K562 (cell line): Measurements from ENCODE around the gene GUK1. TPM values are rescaled to one million over a fixed set of nuclear protein-coding genes. Genes with fewer than 3 reads are reported as not detected.
A peak's percentile ranks its signal among the peaks of the same experiment; 100 is the strongest.

Source experiments
- ATAC-seq: fragments of 200-7000 bp; cut with Tn5 transposase; 3 replicates; pipeline ENCODE4 v1.9.1; 2020; ENCODE audit warnings: moderate library complexity
- BruUV-seq: library from RNA; stranded (reverse); fragments of 400-500 nt; replicated peaks from 2 replicates; lab custom pipeline; 2021; lab: Mats Ljungman, UMichigan
- CTCF ChIA-PET: fragments of 300-600 bp; formaldehyde crosslinking; extraction: SDS; loops from one replicate; lab custom pipeline; 2021; ENCODE audit warnings: low intra/inter-chr PET ratio; lab: Yijun Ruan, JAX
- POLR2A ChIA-PET: fragments of 300-600, 350-650 bp; sonication (Branson Sonifier 250); formaldehyde crosslinking; extraction: SDS; loops from one replicate; lab custom pipeline; 2021; ENCODE audit warnings: antibody characterized with exemption, inconsistent platforms; lab: Yijun Ruan, JAX
- DNase-seq, 4 experiments: peaks; one replicate each; pipeline versions ENCODE4 v3.0.0 to v3.0.0-alpha.2; 2011 to 2018; ENCODE audit warnings: low spot score in 3 of 4, mixed read lengths in 3 of 4; ENCODE audit errors: extremely low read depth in 1 of 4
- FAIRE-seq: peaks from 2 replicates; lab custom pipeline; 2011; peaks lifted over from hg19 to GRCh38; lab: Jason Lieb, UNC
- H2AFZ ChIP-seq: 2 replicates; pipeline ENCODE4 v1.6.0; 2011; ENCODE audit warnings: low read depth, low read length, control low read depth, inconsistent platforms
- H3K27ac ChIP-seq: fragments of 200-600 bp; 3 replicates; pipeline ENCODE4 v1.8.0; 2011; ENCODE audit warnings: low read depth, mild to moderate bottlenecking, control low read depth, inconsistent platforms, low read length, moderate library complexity, mixed read lengths; ENCODE audit errors: extremely low read depth
- H3K27me3 ChIP-seq, 2 experiments: fragments of 300-600 bp in 1 of 2; 2 replicates in 1 of 2; 3 replicates in 1 of 2; pipeline versions ENCODE4 v1.6.0 to v1.8.0; 2011; ENCODE audit warnings: inconsistent platforms in 2 of 2, low read length in 2 of 2, mild to moderate bottlenecking in 1 of 2, mixed read lengths in 1 of 2, moderate library complexity in 1 of 2; ENCODE audit not compliant: control insufficient read depth in 2 of 2, insufficient read depth in 2 of 2
- H3K36me3 ChIP-seq: fragments of 300-600 bp; 3 replicates; pipeline ENCODE4 v1.8.0; 2011; ENCODE audit warnings: mild to moderate bottlenecking, low read length, inconsistent platforms; ENCODE audit not compliant: control insufficient read depth, insufficient read depth
- H3K4me1 ChIP-seq, 2 experiments: fragments of 200-600 bp in 1 of 2; replicated peaks in 1 of 2; 2 replicates in 1 of 2; 3 replicates in 1 of 2; pipeline versions ENCODE4 v1.5.1 to v1.8.0; 2011; ENCODE audit warnings: inconsistent platforms in 2 of 2, low read length in 2 of 2, mild to moderate bottlenecking in 1 of 2, mixed read lengths in 1 of 2, moderate library complexity in 1 of 2; ENCODE audit not compliant: control insufficient read depth in 2 of 2, insufficient read depth in 2 of 2
- H3K4me2 ChIP-seq: 2 replicates; pipeline ENCODE4 v1.6.1; 2011; ENCODE audit warnings: low read length, control low read depth, inconsistent platforms, mixed read lengths; ENCODE audit not compliant: insufficient read depth
- H3K4me3 ChIP-seq: fragments of 200-600 bp; sonication (generic), shearing (Covaris generic); 2 replicates; pipeline ENCODE4 v1.5.1; 2016; ENCODE audit warnings: control low read depth, inconsistent platforms
- H3K79me2 ChIP-seq: fragments of 200-600 bp; 3 replicates; pipeline ENCODE4 v1.8.0; 2011; ENCODE audit warnings: low read length, inconsistent platforms; ENCODE audit not compliant: control insufficient read depth, insufficient read depth
- H3K9ac ChIP-seq, 2 experiments: 2 replicates each; pipeline versions ENCODE4 v1.6.0 to v1.6.1; 2011; ENCODE audit warnings: low read depth in 2 of 2, low read length in 2 of 2, control low read depth in 1 of 2, inconsistent platforms in 1 of 2, mild to moderate bottlenecking in 1 of 2, mixed read lengths in 1 of 2; ENCODE audit not compliant: insufficient read depth in 1 of 2
- H3K9me1 ChIP-seq: one replicate; pipeline ENCODE4 v1.6.0; 2011; ENCODE audit warnings: inconsistent platforms, mild to moderate bottlenecking, low read length, moderate library complexity; ENCODE audit not compliant: control insufficient read depth, insufficient read depth
- H3K9me3 ChIP-seq: replicated peaks from 2 replicates; pipeline ENCODE4 v1.5.1; 2011; ENCODE audit warnings: low read depth, low read length, inconsistent platforms; ENCODE audit not compliant: control insufficient read depth, insufficient read depth
- H4K20me1 ChIP-seq: replicated peaks from 2 replicates; pipeline ENCODE4 v1.6.1; 2011; ENCODE audit warnings: low read length, inconsistent platforms, mixed read lengths; ENCODE audit not compliant: control insufficient read depth, insufficient read depth
- ATF4 ChIP-seq: fragments of 450-650 bp; formaldehyde crosslinking; IDR thresholded peaks from 2 replicates; pipeline ENCODE4 v1.4.0; 2022; ENCODE audit warnings: mild to moderate bottlenecking, moderate library complexity
- EGR1 ChIP-seq: fragments of 450-650 bp; conservative IDR thresholded peaks from 2 replicates; pipeline ENCODE4 v1.6.1; 2017; ENCODE audit warnings: mild to moderate bottlenecking
- EP300 ChIP-seq: IDR thresholded peaks from 2 replicates; pipeline ENCODE4 v1.6.1; 2012; ENCODE audit warnings: low read length, improper control_type of control experiment
- EZH2 ChIP-seq: IDR thresholded peaks from 2 replicates; pipeline ENCODE4 v1.6.1; 2012; ENCODE audit warnings: low read depth, mild to moderate bottlenecking, inconsistent platforms, low read length, borderline replicate concordance
- HNRNPUL1 ChIP-seq: fragments of 200-400 bp; formaldehyde crosslinking; IDR thresholded peaks from 2 replicates; pipeline ENCODE4 v1.6.1; 2017; ENCODE audit warnings: low read length
- KDM1A ChIP-seq, 2 experiments: fragments of 450-650 bp; IDR thresholded peaks; 2 replicates each; pipeline ENCODE4 v1.6.1; 2016; ENCODE audit warnings: mild to moderate bottlenecking in 2 of 2
- KDM5B ChIP-seq: fragments of 200-600 bp; sonication (generic); IDR thresholded peaks from 2 replicates; pipeline ENCODE4 v1.6.1; 2012; ENCODE audit warnings: low read depth, mild to moderate bottlenecking, moderate library complexity, low read length, control low read depth, inconsistent platforms; ENCODE audit not compliant: insufficient replicate concordance
- NFATC3 ChIP-seq: fragments of 450-650 bp; IDR thresholded peaks from 2 replicates; pipeline ENCODE4 v1.6.1; 2017; ENCODE audit warnings: mild to moderate bottlenecking
- NFE2 ChIP-seq: IDR thresholded peaks from 2 replicates; pipeline ENCODE4 v1.6.1; 2014; ENCODE audit warnings: antibody characterized with exemption, low read depth
- PHF21A ChIP-seq: fragments of 450-650 bp; IDR thresholded peaks from 2 replicates; pipeline ENCODE4 v1.6.1; 2017; ENCODE audit warnings: low read depth, borderline replicate concordance
- POLR2B ChIP-seq: fragments of 450-650 bp; IDR thresholded peaks from 2 replicates; pipeline ENCODE4 v1.6.1; 2018; ENCODE audit warnings: low read depth; ENCODE audit not compliant: partially characterized antibody
- SREBF1 ChIP-seq: fragments of 150-350 bp; IDR thresholded peaks from 2 replicates; pipeline ENCODE4 v1.6.1; 2014; ENCODE audit warnings: antibody characterized with exemption, low read depth, low read length, borderline replicate concordance
- ZBTB1 ChIP-seq: sonication (generic); formaldehyde crosslinking; IDR thresholded peaks from 2 replicates; pipeline ENCODE4 v1.8.1; 2023; ENCODE audit warnings: missing genetic modification reagents, low read depth, mild to moderate bottlenecking, borderline replicate concordance
- ZBTB49 ChIP-seq: sonication (generic); formaldehyde crosslinking; IDR thresholded peaks from 2 replicates; pipeline ENCODE4 v1.8.0; 2022; ENCODE audit warnings: missing genetic modification reagents, mild to moderate bottlenecking, borderline replicate concordance
- ZSCAN29 ChIP-seq: fragments of 450-650 bp; IDR thresholded peaks from 2 replicates; pipeline ENCODE4 v1.6.1; 2017
- WGBS: fragments of 100-300 bp; shearing (Covaris generic); methylation state at CpG from one replicate; pipeline ENCODE4 v1.1.6; 2016; ENCODE audit warnings: low coverage, mixed read lengths; ENCODE audit not compliant: insufficient coverage; ENCODE audit errors: missing lambda C conversion rate; 5-methylcytosine and 5-hydroxymethylcytosine counted together
- in situ Hi-C: fragments of 300-500 bp; cut with MboI; formaldehyde crosslinking; loops from 4 replicates; pipeline ENCODE4 v1.15.0; 2018; ENCODE audit warnings: inconsistent platforms, mixed read lengths
- intact Hi-C: fragments of 100-400 bp; cut with micrococcal nuclease; formaldehyde crosslinking; loops from 2 replicates; pipeline ENCODE4 v1.14.2; 2022
- polyA plus RNA-seq, 8 experiments: library from polyadenylated mRNA; depleted of rRNA in 4 of 8; stranded (reverse) in 5 of 8; unstranded in 3 of 8; fragments of >200 nt; fragmentation: Nextera tagmentation in 2 of 8; fragmentation: Illumina TruSeq in 1 of 8; extraction: Ambion mirVana in 2 of 8; extraction: Trizol in 1 of 8; gene quantifications; 2 replicates each; pipeline versions ENCODE4 v1.2.1 to v1.2.3, GENCODE V29; 2011 to 2014; ENCODE audit warnings: inconsistent platforms in 1 of 8, missing spikeins in 1 of 8
- total RNA-seq, 7 experiments: library from RNA; depleted of rRNA in 6 of 7; stranded (reverse); fragments of >200 nt in 6 of 7; fragmentation: Illumina TruSeq in 2 of 7; extraction: Trizol in 2 of 7; gene quantifications; 2 replicates each; pipeline versions ENCODE4 v1.2.1 to v1.2.3, GENCODE V29; 2011 to 2021; ENCODE audit warnings: low replicate concordance in 1 of 7
- TF ChIP-seq, protein P1 (sequence below): sonication (generic); formaldehyde crosslinking; IDR thresholded peaks from 2 replicates; pipeline ENCODE4 v1.8.0; 2023; ENCODE audit warnings: mild to moderate bottlenecking, missing genetic modification reagents

Gene GUK1
- total and polyA plus RNA-seq, 9 of the 15 experiments (the other 6 are each of a cell fraction or from before 2014, with no cell fraction given), result 7.0 to 331 (median 132) TPM

- Histone ChIP-seq H3K79me2 (peaks cover 86% of the 10 kb centered on the region), H3K27me3 (no peaks in the 10 kb centered on the region), H3K36me3 (peaks cover 53% of the 10 kb centered on the region; the same call in 2 of the 3 replicates), H4K20me1 (peaks cover 68% of the 10 kb centered on the region), H3K9ac (peak overlapping the region in 1 of 2 experiments; percentile 86; a peak in 2 of 4 replicates), H3K9me3 (no peaks in the 10 kb centered on the region), H3K4me1 (peaks cover 57 to 90% of the 10 kb centered on the region in 2 experiments), H3K4me3 (no peak overlapping the region), H3K9me1 (peaks cover 24% of the 10 kb centered on the region), H2AFZ (no peak overlapping the region), H3K27ac (no peak overlapping the region), H3K4me2 (peak overlapping the region; percentile 74)
- 81% methylated on average over 12 of the region's 12 CpGs for whole genome bisulfite sequencing
- FAIRE-seq, result no peak
- no peak for DNase-seq
- no peak for ATAC-seq
- intact Hi-C loops, result no loop called here
- ChIA-PET CTCF (no interaction called here), POLR2A (interaction anchor here (0.6 to 6.0 kb wide), 10 partner anchors 8 to 314 kb away, joined by 3 to 47 read pairs (median 3); partner anchors contain the start of genes IBA57 and MRPL55)
- BruUV-seq, result no TSS peak
- in situ Hi-C loops, result no loop called here
- TF ChIP-seq ZSCAN29 (no peak), PHF21A (no peak), HNRNPUL1 (no peak), POLR2B (peak; percentile 31), ZBTB49 (CRISPR knock-in tag) (no peak), ZBTB1 (no peak), EGR1 (no peak), KDM5B (peak; percentile 36), SREBF1 (no peak), KDM1A (IDR thresholded peaks at IDR 0.05) (peak in 1 of 2 experiments; percentile 73; a peak in 1 of 4 replicates), EP300 (no peak), NFE2 (no peak), EZH2 (no peak), NFATC3 (no peak), ATF4 (no peak)
- TF ChIP-seq, protein P1, sequence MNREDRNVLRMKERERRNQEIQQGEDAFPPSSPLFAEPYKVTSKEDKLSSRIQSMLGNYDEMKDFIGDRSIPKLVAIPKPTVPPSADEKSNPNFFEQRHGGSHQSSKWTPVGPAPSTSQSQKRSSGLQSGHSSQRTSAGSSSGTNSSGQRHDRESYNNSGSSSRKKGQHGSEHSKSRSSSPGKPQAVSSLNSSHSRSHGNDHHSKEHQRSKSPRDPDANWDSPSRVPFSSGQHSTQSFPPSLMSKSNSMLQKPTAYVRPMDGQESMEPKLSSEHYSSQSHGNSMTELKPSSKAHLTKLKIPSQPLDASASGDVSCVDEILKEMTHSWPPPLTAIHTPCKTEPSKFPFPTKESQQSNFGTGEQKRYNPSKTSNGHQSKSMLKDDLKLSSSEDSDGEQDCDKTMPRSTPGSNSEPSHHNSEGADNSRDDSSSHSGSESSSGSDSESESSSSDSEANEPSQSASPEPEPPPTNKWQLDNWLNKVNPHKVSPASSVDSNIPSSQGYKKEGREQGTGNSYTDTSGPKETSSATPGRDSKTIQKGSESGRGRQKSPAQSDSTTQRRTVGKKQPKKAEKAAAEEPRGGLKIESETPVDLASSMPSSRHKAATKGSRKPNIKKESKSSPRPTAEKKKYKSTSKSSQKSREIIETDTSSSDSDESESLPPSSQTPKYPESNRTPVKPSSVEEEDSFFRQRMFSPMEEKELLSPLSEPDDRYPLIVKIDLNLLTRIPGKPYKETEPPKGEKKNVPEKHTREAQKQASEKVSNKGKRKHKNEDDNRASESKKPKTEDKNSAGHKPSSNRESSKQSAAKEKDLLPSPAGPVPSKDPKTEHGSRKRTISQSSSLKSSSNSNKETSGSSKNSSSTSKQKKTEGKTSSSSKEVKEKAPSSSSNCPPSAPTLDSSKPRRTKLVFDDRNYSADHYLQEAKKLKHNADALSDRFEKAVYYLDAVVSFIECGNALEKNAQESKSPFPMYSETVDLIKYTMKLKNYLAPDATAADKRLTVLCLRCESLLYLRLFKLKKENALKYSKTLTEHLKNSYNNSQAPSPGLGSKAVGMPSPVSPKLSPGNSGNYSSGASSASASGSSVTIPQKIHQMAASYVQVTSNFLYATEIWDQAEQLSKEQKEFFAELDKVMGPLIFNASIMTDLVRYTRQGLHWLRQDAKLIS, result no peak
Observed at GRCh38 chr1:228143480-228144192, 3.6 kb downstream of the GUK1 start.
